Measurements from ENCODE around the gene CFAP77.

Gene CFAP77

DNA sequence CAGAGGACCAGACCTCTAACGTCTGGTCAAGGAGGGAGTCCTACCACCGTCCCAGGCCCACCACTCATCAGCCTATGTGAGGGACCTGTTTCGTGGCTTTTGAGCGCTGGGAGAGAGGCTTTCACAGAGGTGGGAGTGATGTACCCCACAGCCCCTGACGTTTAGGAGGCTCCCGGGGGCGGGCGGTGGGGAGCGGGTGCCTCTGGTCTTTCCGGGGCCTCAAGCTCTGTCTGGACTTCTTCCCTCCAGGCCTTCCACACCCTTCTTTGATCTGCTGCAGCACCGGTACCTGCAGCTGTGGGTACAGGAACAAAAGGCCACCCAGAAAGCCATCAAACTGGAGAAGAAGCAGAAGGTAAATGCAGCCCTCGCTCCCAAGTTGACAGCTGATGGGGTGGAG lies 127.3 kb downstream of the CFAP77 start:
- Histone ChIP-seq H3K4me2 (ENCODE audit: low read length) (no peak overlapping the region), H3K23ac (ENCODE audit: low read length) (no peak overlapping the region), H3K9ac (ENCODE audit: low read length) (no peak overlapping the region), H3K56ac (ENCODE audit: low read length) (no peak overlapping the region), H3K4ac (ENCODE audit: low read depth, low read length) (no peak overlapping the region), H3K18ac (ENCODE audit: low read length) (no peak overlapping the region), H2AK5ac (ENCODE audit: low read length) (no peak overlapping the region), H3K27ac (ENCODE audit: low read depth, low read length) (no peak overlapping the region), H3K79me2 (ENCODE audit: control insufficient read depth, insufficient read depth, low read length) (no peaks in the 10 kb centered on the region), H4K8ac (ENCODE audit: low read depth, low read length) (no peak overlapping the region), H3K4me3 (ENCODE audit: low read length) (no peak overlapping the region), H2BK15ac (replicated peaks; ENCODE audit: low read depth) (no peak overlapping the region), H3K36me3 (ENCODE audit: control insufficient read depth, insufficient read depth, low read length) (no peaks in the 10 kb centered on the region), H3K79me1 (ENCODE audit: low read length) (no peaks in the 10 kb centered on the region), H3K27me3 (ENCODE audit: insufficient read depth, low read length, poor library complexity) (no peaks in the 10 kb centered on the region), H2BK5ac (ENCODE audit: low read length) (no peak overlapping the region), H2BK120ac (ENCODE audit: low read depth, low read length) (no peak overlapping the region), H4K5ac (ENCODE audit: low read length) (no peak overlapping the region), H3K4me1 (ENCODE audit: control insufficient read depth, low read depth, low read length) (no peaks in the 10 kb centered on the region)
- WGBS (ENCODE audit: extremely low coverage, insufficient coverage, low lambda C conversion rate) = no CpG with 5 or more reads among the region's 12 CpGs
- no peak for DNase-seq

DNA sequence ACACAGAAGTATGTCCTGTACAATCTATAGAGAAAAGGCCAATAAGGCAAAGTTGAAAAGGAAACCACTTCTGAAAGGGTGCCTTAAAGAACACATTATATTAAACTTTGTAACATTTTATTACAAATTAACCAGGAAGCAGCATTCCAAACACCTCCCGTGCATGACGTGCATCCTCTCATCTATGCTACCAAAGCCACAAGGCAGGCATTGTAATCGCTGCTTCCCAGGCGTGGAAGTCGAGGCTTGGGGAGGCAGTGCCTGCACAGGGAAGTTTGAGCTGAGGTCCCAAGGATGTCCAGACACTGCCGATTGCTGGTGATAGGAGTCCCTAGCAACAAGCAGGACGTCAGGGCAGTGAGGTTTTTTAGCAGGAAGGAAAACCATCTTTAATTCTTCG lies 128.1 kb downstream of the CFAP77 start:
- Histone ChIP-seq H3K79me1 (ENCODE audit: low read length) (no peaks in the 10 kb centered on the region), H3K23ac (ENCODE audit: low read length) (no peak overlapping the region), H3K27me3 (ENCODE audit: insufficient read depth, low read length, poor library complexity) (no peaks in the 10 kb centered on the region), H4K8ac (ENCODE audit: low read depth, low read length) (no peak overlapping the region), H2BK120ac (ENCODE audit: low read depth, low read length) (no peak overlapping the region), H2AK5ac (ENCODE audit: low read length) (no peak overlapping the region), H3K18ac (ENCODE audit: low read length) (no peak overlapping the region), H3K4me3 (ENCODE audit: low read length) (no peak overlapping the region), H2BK5ac (ENCODE audit: low read length) (no peak overlapping the region), H3K36me3 (ENCODE audit: control insufficient read depth, insufficient read depth, low read length) (no peaks in the 10 kb centered on the region), H3K4me2 (ENCODE audit: low read length) (no peak overlapping the region), H3K4ac (ENCODE audit: low read depth, low read length) (no peak overlapping the region), H3K56ac (ENCODE audit: low read length) (no peak overlapping the region), H3K9ac (ENCODE audit: low read length) (no peak overlapping the region), H3K27ac (ENCODE audit: low read depth, low read length) (no peak overlapping the region), H2BK15ac (replicated peaks; ENCODE audit: low read depth) (no peak overlapping the region), H4K5ac (ENCODE audit: low read length) (no peak overlapping the region), H3K4me1 (ENCODE audit: control insufficient read depth, low read depth, low read length) (no peaks in the 10 kb centered on the region), H3K79me2 (ENCODE audit: control insufficient read depth, insufficient read depth, low read length) (no peaks in the 10 kb centered on the region)
- DNase-seq = no peak
- no CpG with 5 or more reads among the region's 8 CpGs for WGBS (ENCODE audit: extremely low coverage, insufficient coverage, low lambda C conversion rate)

DNA sequence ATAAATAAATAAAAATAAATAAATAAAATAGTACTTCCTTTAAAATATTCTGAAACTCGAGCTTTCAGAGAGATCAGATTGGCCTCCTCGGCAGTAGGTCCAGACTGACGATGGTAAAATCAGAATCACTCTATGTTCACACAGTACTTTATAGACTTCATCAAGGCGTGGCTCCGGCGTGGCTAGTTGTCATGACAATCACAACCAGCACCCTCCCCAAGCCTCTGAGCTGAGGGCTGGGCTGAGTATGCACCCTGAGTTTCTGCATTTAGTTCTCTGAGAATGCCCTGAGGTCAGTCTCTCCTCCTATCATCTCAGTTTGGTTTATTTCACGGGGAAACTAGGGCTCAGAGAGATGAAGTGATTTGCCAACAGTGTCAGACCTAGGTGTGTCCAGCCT lies 129.1 kb downstream of the CFAP77 start:
- H3K79me2 ChIP-seq (ENCODE audit: control insufficient read depth, insufficient read depth, low read length) = no peaks in the 10 kb centered on the region
- no peak overlapping the region for H4K8ac ChIP-seq (ENCODE audit: low read depth, low read length)
- H2BK5ac ChIP-seq (ENCODE audit: low read length) = no peak overlapping the region
- H3K4me3 ChIP-seq (ENCODE audit: low read length) = no peak overlapping the region
- DNase-seq = no peak
- H3K4me2 ChIP-seq (ENCODE audit: low read length) = no peak overlapping the region
- H3K18ac ChIP-seq (ENCODE audit: low read length) = no peak overlapping the region
- H3K56ac ChIP-seq (ENCODE audit: low read length) = no peak overlapping the region
- H2BK120ac ChIP-seq (ENCODE audit: low read depth, low read length) = no peak overlapping the region
- H3K9ac ChIP-seq (ENCODE audit: low read length) = no peak overlapping the region
- H3K4ac ChIP-seq (ENCODE audit: low read depth, low read length) = no peak overlapping the region
- H2BK15ac ChIP-seq (replicated peaks; ENCODE audit: low read depth) = no peak overlapping the region
- no CpG with 5 or more reads among the region's 7 CpGs for WGBS (ENCODE audit: extremely low coverage, insufficient coverage, low lambda C conversion rate)
- H4K5ac ChIP-seq (ENCODE audit: low read length) = no peak overlapping the region
- no peaks in the 10 kb centered on the region for H3K27me3 ChIP-seq (ENCODE audit: insufficient read depth, low read length, poor library complexity)
- H3K23ac ChIP-seq (ENCODE audit: low read length) = no peak overlapping the region
- no peak overlapping the region for H3K27ac ChIP-seq (ENCODE audit: low read depth, low read length)
- no peaks in the 10 kb centered on the region for H3K79me1 ChIP-seq (ENCODE audit: low read length)
- no peaks in the 10 kb centered on the region for H3K36me3 ChIP-seq (ENCODE audit: control insufficient read depth, insufficient read depth, low read length)
- no peaks in the 10 kb centered on the region for H3K4me1 ChIP-seq (ENCODE audit: control insufficient read depth, low read depth, low read length)
- no peak overlapping the region for H2AK5ac ChIP-seq (ENCODE audit: low read length)

DNA sequence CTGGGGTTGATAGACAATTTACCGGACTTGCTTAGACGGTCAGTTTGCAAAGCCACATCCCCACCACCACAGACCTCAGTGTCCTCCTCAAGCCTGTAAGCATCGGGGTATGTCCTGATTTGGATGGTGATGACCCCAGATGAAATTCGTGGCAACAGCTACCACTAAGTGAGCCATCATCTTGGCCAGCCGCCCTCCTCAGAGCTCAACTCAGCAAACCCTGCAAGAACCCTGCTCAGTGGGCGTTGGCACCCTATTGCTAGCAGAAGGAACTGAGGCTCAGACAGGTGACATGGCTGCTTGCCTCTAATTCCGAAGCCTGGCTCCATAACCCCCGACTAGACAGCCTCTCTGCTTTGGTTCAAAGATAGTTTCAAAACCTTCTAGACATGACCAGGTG lies 131.0 kb downstream of the CFAP77 start:
- no CpG with 5 or more reads among the region's 8 CpGs for WGBS (ENCODE audit: extremely low coverage, insufficient coverage, low lambda C conversion rate)
- Histone ChIP-seq H2BK15ac (replicated peaks; ENCODE audit: low read depth) (no peak overlapping the region), H3K23ac (ENCODE audit: low read length) (no peak overlapping the region), H3K27me3 (ENCODE audit: insufficient read depth, low read length, poor library complexity) (no peaks in the 10 kb centered on the region), H2AK5ac (ENCODE audit: low read length) (no peak overlapping the region), H3K27ac (ENCODE audit: low read depth, low read length) (no peak overlapping the region), H3K79me2 (ENCODE audit: control insufficient read depth, insufficient read depth, low read length) (no peaks in the 10 kb centered on the region), H2BK5ac (ENCODE audit: low read length) (no peak overlapping the region), H3K18ac (ENCODE audit: low read length) (no peak overlapping the region), H3K4me1 (ENCODE audit: control insufficient read depth, low read depth, low read length) (no peaks in the 10 kb centered on the region), H3K4me3 (ENCODE audit: low read length) (no peak overlapping the region), H3K36me3 (ENCODE audit: control insufficient read depth, insufficient read depth, low read length) (no peaks in the 10 kb centered on the region), H3K9ac (ENCODE audit: low read length) (no peak overlapping the region), H3K4me2 (ENCODE audit: low read length) (no peak overlapping the region), H2BK120ac (ENCODE audit: low read depth, low read length) (no peak overlapping the region), H3K79me1 (ENCODE audit: low read length) (no peaks in the 10 kb centered on the region), H3K4ac (ENCODE audit: low read depth, low read length) (no peak overlapping the region), H3K56ac (ENCODE audit: low read length) (no peak overlapping the region), H4K8ac (ENCODE audit: low read depth, low read length) (no peak overlapping the region), H4K5ac (ENCODE audit: low read length) (no peak overlapping the region)
- no peak for DNase-seq

DNA sequence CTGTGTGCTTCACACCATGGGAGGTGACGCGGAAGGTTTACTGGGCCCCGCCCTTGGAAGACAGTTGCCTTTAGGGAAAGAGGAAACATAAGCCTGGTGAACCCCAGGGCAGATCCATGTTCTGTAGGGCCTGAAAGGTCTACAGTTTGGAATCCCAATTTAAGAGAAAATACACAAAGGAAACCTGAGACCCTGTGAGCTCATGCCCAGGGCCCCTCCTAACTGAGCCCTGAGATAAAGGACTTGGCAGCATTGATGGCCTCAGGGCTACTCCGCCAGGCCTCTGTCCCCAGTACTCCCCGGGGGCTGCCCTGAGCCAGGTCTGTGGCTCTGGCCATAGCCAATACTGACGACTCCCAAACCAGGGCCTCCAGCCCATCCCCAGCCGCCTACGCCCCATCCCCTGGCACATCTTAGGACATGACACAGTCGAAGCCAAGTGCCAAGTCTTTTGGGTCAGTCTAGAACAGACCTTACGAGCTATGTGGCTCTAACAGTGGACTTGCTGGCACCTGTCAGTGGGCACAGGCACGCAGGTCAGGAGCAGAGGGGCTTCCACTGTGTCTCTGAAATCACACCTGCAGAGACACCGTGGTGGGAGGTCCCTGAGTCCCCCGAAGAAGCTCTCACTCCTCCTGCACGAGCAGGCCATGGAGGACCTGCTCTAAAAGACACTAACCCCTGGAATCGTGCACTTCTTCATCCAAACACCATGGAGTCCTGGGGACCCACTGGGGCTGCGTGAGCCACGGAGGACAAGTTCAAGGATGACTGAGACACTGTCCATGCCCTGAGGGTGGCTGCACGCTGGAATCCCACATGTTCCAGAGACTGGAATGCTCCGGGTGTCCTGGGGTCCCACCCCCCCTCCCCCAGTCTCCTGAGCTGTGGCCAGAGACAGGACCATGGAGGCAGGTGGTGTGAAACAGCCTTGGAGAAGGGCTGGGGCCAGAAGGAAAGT lies 132.1 kb downstream of the CFAP77 start:
- Histone ChIP-seq H2BK15ac (replicated peaks; ENCODE audit: low read depth) (no peak overlapping the region), H3K9ac (ENCODE audit: low read length) (no peak overlapping the region), H4K8ac (ENCODE audit: low read depth, low read length) (no peak overlapping the region), H3K23ac (ENCODE audit: low read length) (no peak overlapping the region), H3K79me1 (ENCODE audit: low read length) (no peaks in the 10 kb centered on the region), H3K18ac (ENCODE audit: low read length) (no peak overlapping the region), H3K79me2 (ENCODE audit: control insufficient read depth, insufficient read depth, low read length) (no peaks in the 10 kb centered on the region), H3K4me2 (ENCODE audit: low read length) (no peak overlapping the region), H3K27me3 (ENCODE audit: insufficient read depth, low read length, poor library complexity) (no peaks in the 10 kb centered on the region), H3K4ac (ENCODE audit: low read depth, low read length) (no peak overlapping the region), H3K4me3 (ENCODE audit: low read length) (no peak overlapping the region), H2BK120ac (ENCODE audit: low read depth, low read length) (no peak overlapping the region), H3K4me1 (ENCODE audit: control insufficient read depth, low read depth, low read length) (no peaks in the 10 kb centered on the region), H3K27ac (ENCODE audit: low read depth, low read length) (no peak overlapping the region), H2BK5ac (ENCODE audit: low read length) (no peak overlapping the region), H3K56ac (ENCODE audit: low read length) (no peak overlapping the region), H3K36me3 (ENCODE audit: control insufficient read depth, insufficient read depth, low read length) (no peaks in the 10 kb centered on the region), H2AK5ac (ENCODE audit: low read length) (no peak overlapping the region), H4K5ac (ENCODE audit: low read length) (no peak overlapping the region)
- DNase-seq = no peak
- WGBS (ENCODE audit: extremely low coverage, insufficient coverage, low lambda C conversion rate) = no CpG with 5 or more reads among the region's 19 CpGs

DNA sequence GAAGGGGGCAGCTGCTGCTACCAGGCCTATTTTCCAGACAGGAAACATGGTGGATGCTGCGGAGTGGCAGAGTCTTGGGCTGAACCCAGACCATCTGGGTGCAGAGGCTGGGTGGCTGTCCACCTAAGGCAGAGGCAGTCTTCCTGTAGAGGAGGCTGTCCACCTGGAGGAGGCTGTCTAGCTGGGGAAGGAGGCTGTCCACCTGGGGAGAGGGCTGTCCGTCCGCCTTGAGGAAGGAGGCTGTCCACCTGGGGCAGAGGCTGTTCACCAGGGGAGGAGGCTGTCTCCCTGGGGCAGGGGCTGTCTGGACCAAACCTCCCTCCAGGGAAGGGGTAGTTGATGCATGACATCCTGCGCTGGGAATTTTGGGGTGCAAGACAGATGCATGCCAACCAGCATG lies 133.2 kb downstream of the CFAP77 start:
- Histone ChIP-seq H3K4me2 (ENCODE audit: low read length) (no peak overlapping the region), H3K4me1 (ENCODE audit: control insufficient read depth, low read depth, low read length) (no peaks in the 10 kb centered on the region), H3K56ac (ENCODE audit: low read length) (no peak overlapping the region), H3K4ac (ENCODE audit: low read depth, low read length) (no peak overlapping the region), H2BK120ac (ENCODE audit: low read depth, low read length) (no peak overlapping the region), H3K18ac (ENCODE audit: low read length) (no peak overlapping the region), H3K36me3 (ENCODE audit: control insufficient read depth, insufficient read depth, low read length) (no peaks in the 10 kb centered on the region), H3K9ac (ENCODE audit: low read length) (no peak overlapping the region), H4K8ac (ENCODE audit: low read depth, low read length) (no peak overlapping the region), H3K79me1 (ENCODE audit: low read length) (no peaks in the 10 kb centered on the region), H3K79me2 (ENCODE audit: control insufficient read depth, insufficient read depth, low read length) (no peaks in the 10 kb centered on the region), H3K27me3 (ENCODE audit: insufficient read depth, low read length, poor library complexity) (no peaks in the 10 kb centered on the region), H2AK5ac (ENCODE audit: low read length) (no peak overlapping the region), H2BK15ac (replicated peaks; ENCODE audit: low read depth) (no peak overlapping the region), H3K4me3 (ENCODE audit: low read length) (no peak overlapping the region), H2BK5ac (ENCODE audit: low read length) (no peak overlapping the region), H4K5ac (ENCODE audit: low read length) (no peak overlapping the region), H3K23ac (ENCODE audit: low read length) (peak overlapping the region; percentile 24), H3K27ac (ENCODE audit: low read depth, low read length) (no peak overlapping the region)
- DNase-seq = no peak
- WGBS (ENCODE audit: extremely low coverage, insufficient coverage, low lambda C conversion rate) = no CpG with 5 or more reads among the region's 4 CpGs
